WTC11 (cell line): ENCODE results near the gene LAMTOR4. TPM values are rescaled to one million over a fixed set of nuclear protein-coding genes. Genes with fewer than 3 reads are reported as not detected.

Experiments used
- ATAC-seq: fragments of 200-7000 bp; cut with Tn5 transposase; 2 replicates; pipeline ENCODE4 v1.10.0; 2021; ENCODE audit warnings: mild to moderate bottlenecking, moderate library complexity
- CTCF ChIA-PET: fragments of 300-600 bp; sonication (Branson Sonifier 250); formaldehyde crosslinking; loops from one replicate; lab custom pipeline; 2021; ENCODE audit warnings: antibody characterized with exemption; lab: Charles Lee
- POLR2A ChIA-PET: fragments of 350-600 bp; sonication (Branson Sonifier 250); formaldehyde crosslinking; loops from one replicate; lab custom pipeline; 2021; ENCODE audit warnings: antibody characterized with exemption; lab: Charles Lee
- DNase-seq: peaks from one replicate; pipeline ENCODE4 v3.0.0; 2021; ENCODE audit warnings: low spot score
- H3K27ac Mint-ChIP-seq: 2 replicates; pipeline ENCODE4 v1.8.0; 2021; ENCODE audit warnings: mixed read lengths
- H3K27me3 Mint-ChIP-seq: 2 replicates; pipeline ENCODE4 v1.8.0; 2021; ENCODE audit warnings: low read depth, mild to moderate bottlenecking, moderate library complexity, mixed read lengths
- H3K36me3 Mint-ChIP-seq: 2 replicates; pipeline ENCODE4 v1.8.0; 2021; ENCODE audit warnings: mixed read lengths
- H3K4me1 Mint-ChIP-seq: 2 replicates; pipeline ENCODE4 v1.8.0; 2022; ENCODE audit warnings: mixed read lengths
- H3K4me3 Mint-ChIP-seq: 2 replicates; pipeline ENCODE4 v1.8.0; 2021; ENCODE audit warnings: mild to moderate bottlenecking, moderate library complexity, mixed read lengths
- H3K9me3 Mint-ChIP-seq: 2 replicates; pipeline ENCODE4 v1.8.0; 2021; ENCODE audit warnings: mixed read lengths
- ATF1 ChIP-seq: sonication (generic); formaldehyde crosslinking; IDR thresholded peaks from 2 replicates; pipeline ENCODE4 v1.8.1; 2023; ENCODE audit warnings: mild to moderate bottlenecking, moderate library complexity, missing genetic modification reagents
- ATF6 ChIP-seq: sonication (generic); formaldehyde crosslinking; IDR thresholded peaks from 2 replicates; pipeline ENCODE4 v1.8.1; 2023; ENCODE audit warnings: mild to moderate bottlenecking, missing genetic modification reagents
- CDX4 ChIP-seq: fragments of 250-450 bp; sonication (Bioruptor Pico); IDR thresholded peaks from 2 replicates; pipeline ENCODE4 v1.9.0; 2021; ENCODE audit warnings: moderate library complexity, mild to moderate bottlenecking, inconsistent platforms, borderline replicate concordance
- ELF4 ChIP-seq: sonication (generic); formaldehyde crosslinking; IDR thresholded peaks from 2 replicates; pipeline ENCODE4 v1.8.1; 2022; ENCODE audit warnings: low read depth, mild to moderate bottlenecking, moderate library complexity, missing genetic modification reagents
- ETV6 ChIP-seq: sonication (generic); formaldehyde crosslinking; IDR thresholded peaks from 2 replicates; pipeline ENCODE4 v1.8.1; 2022; ENCODE audit warnings: mild to moderate bottlenecking, missing genetic modification reagents
- JUN ChIP-seq: sonication (generic); formaldehyde crosslinking; IDR thresholded peaks from 2 replicates; pipeline ENCODE4 v1.8.0; 2023; ENCODE audit warnings: mild to moderate bottlenecking, missing genetic modification reagents
- NFATC4 ChIP-seq: fragments of 250-450 bp; sonication (Bioruptor Pico); IDR thresholded peaks from 2 replicates; pipeline ENCODE4 v1.9.0; 2021; ENCODE audit warnings: mild to moderate bottlenecking
- NR1H2 ChIP-seq: sonication (generic); formaldehyde crosslinking; IDR thresholded peaks from 2 replicates; pipeline ENCODE4 v1.9.0; 2021; ENCODE audit warnings: mild to moderate bottlenecking, moderate library complexity, missing genetic modification reagents
- NR3C1 ChIP-seq: sonication (generic); formaldehyde crosslinking; conservative IDR thresholded peaks from 2 replicates; pipeline ENCODE4 v1.8.1; 2023; ENCODE audit warnings: low read depth, mild to moderate bottlenecking, missing genetic modification reagents
- PREB ChIP-seq: sonication (generic); formaldehyde crosslinking; IDR thresholded peaks from 2 replicates; pipeline ENCODE4 v1.8.1; 2022; ENCODE audit warnings: mild to moderate bottlenecking, missing genetic modification reagents, moderate library complexity, borderline replicate concordance
- SOX15 ChIP-seq: fragments of 250-450 bp; sonication (Bioruptor Pico); IDR thresholded peaks from 2 replicates; pipeline ENCODE4 v1.9.0; 2021; ENCODE audit warnings: mild to moderate bottlenecking
- SP1 ChIP-seq: sonication (generic); formaldehyde crosslinking; conservative IDR thresholded peaks from 2 replicates; pipeline ENCODE4 v1.8.1; 2022; ENCODE audit warnings: missing genetic modification reagents
- STAT6 ChIP-seq: sonication (generic); formaldehyde crosslinking; conservative IDR thresholded peaks from 2 replicates; pipeline ENCODE4 v1.8.1; 2023; ENCODE audit warnings: mild to moderate bottlenecking, low read depth, missing genetic modification reagents, moderate library complexity
- TCF7 ChIP-seq: sonication (generic); formaldehyde crosslinking; IDR thresholded peaks from 2 replicates; pipeline ENCODE4 v1.8.0; 2022; ENCODE audit warnings: mild to moderate bottlenecking, low read depth, missing genetic modification reagents, moderate library complexity
- TEAD1 ChIP-seq: sonication (generic); formaldehyde crosslinking; IDR thresholded peaks from 2 replicates; pipeline ENCODE4 v1.8.0; 2022; ENCODE audit warnings: mild to moderate bottlenecking, missing genetic modification reagents
- ZNF512 ChIP-seq: sonication (generic); formaldehyde crosslinking; IDR thresholded peaks from 2 replicates; pipeline ENCODE4 v1.8.1; 2022; ENCODE audit warnings: missing genetic modification reagents, borderline replicate concordance
- total RNA-seq: library from RNA; stranded (reverse); gene quantifications from 3 replicates; pipeline ENCODE4 v1.2.3, GENCODE V29; 2021

Gene LAMTOR4
- total RNA-seq, 1 experiment from 2014 or later = 199 TPM

GRCh38 chr7:100155553-100156317 is 7.0 kb downstream of the LAMTOR4 start (continued):
- no peak for TF ChIP-seq SP1
- no peak for TF ChIP-seq NR1H2 (CRISPR knock-in tag)
- no peak for TF ChIP-seq TCF7 (CRISPR knock-in tag)
- TF ChIP-seq ELF4 (CRISPR knock-in tag) = no peak
- no peak for TF ChIP-seq NR3C1
- no peak for TF ChIP-seq TEAD1 (CRISPR knock-in tag)
- TF ChIP-seq STAT6 (CRISPR knock-in tag) = no peak

- no peaks in the 10 kb centered on the region for H3K27me3 Mint-ChIP-seq
- peak overlapping the region; percentile 75 for H3K4me3 Mint-ChIP-seq
- no peaks in the 10 kb centered on the region for H3K9me3 Mint-ChIP-seq
- TF ChIP-seq SOX15 (no peak), ZNF512 (CRISPR knock-in tag) (no peak), NFATC4 (no peak), SP1 (no peak), PREB (CRISPR knock-in tag) (no peak), NR3C1 (no peak), ETV6 (CRISPR knock-in tag) (no peak), ATF6 (CRISPR knock-in tag) (no peak)
- ChIA-PET CTCF (interaction anchor here (1.4 to 1.8 kb wide), 4 partner anchors 8 to 26 kb away, joined by 3 to 6 read pairs (median 6); partner anchors contain the start of genes GAL3ST4 and LAMTOR4), POLR2A (interaction anchor here (0.5 kb wide), 1 partner anchor 766 kb away, joined by 3 read pairs; no protein-coding TSS in a partner anchor)
- H3K27ac Mint-ChIP-seq = no peak overlapping the region
- H3K4me1 Mint-ChIP-seq = peaks cover 35% of the 10 kb centered on the region
- DNase-seq = no peak
- no peak for ATAC-seq
- H3K36me3 Mint-ChIP-seq = peaks cover 24% of the 10 kb centered on the region
Observed at GRCh38 chr7:100156331-100157068, 7.8 kb downstream of the LAMTOR4 start.

GRCh38 chr7:100157069-100157333 is 8.3 kb downstream of the LAMTOR4 start:
- Mint-ChIP-seq H3K27ac (no peak overlapping the region; the same call in 1 of the 2 replicates), H3K27me3 (no peaks in the 10 kb centered on the region), H3K36me3 (peaks cover 24% of the 10 kb centered on the region), H3K9me3 (no peaks in the 10 kb centered on the region), H3K4me3 (peak overlapping the region; percentile 75), H3K4me1 (peaks cover 35% of the 10 kb centered on the region)
- ChIA-PET POLR2A (interaction anchor here (0.5 to 0.6 kb wide), 2 partner anchors 8 to 765 kb away, joined by 3 read pairs; partner anchors contain the start of gene LAMTOR4), CTCF (interaction anchor here (1.4 to 1.8 kb wide), 4 partner anchors 8 to 26 kb away, joined by 3 to 6 read pairs (median 6); partner anchors contain the start of genes GAL3ST4 and LAMTOR4)
- TF ChIP-seq JUN (CRISPR knock-in tag) (no peak), ATF1 (CRISPR knock-in tag) (no peak), CDX4 (no peak), SOX15 (no peak), ATF6 (CRISPR knock-in tag) (no peak)
- ATAC-seq (no peak), DNase-seq (no peak)
